Esophagus muscularis mucosa (tissue), 3 donors: ENCODE data around the gene ASAH2B.
"Not testable (repeated sequence)": the region's sequence is repeated elsewhere in the genome, so short reads cannot be mapped to it uniquely, and the experiment has no call there.

ENCODE experiments used
- CTCF ChIP-seq, 3 experiments: fragments of 200-600 bp in 2 of 3; fragments of 450-650 bp in 1 of 3; sonication (generic) in 2 of 3; IDR thresholded peaks; one replicate each; pipeline ENCODE4 v1.5.1; 2017 to 2019; ENCODE audit warnings: antibody characterized with exemption in 3 of 3, mild to moderate bottlenecking in 2 of 3, moderate library complexity in 1 of 3
- POLR2A ChIP-seq: fragments of 450-650 bp; IDR thresholded peaks from one replicate; pipeline ENCODE4 v1.6.1; 2017; ENCODE audit warnings: antibody characterized with exemption, moderate library complexity, mild to moderate bottlenecking, low read depth

GRCh38 chr10:50728112-50728511, 11.6 kb upstream of the ASAH2B start:
- not testable (repeated sequence) for TF ChIP-seq CTCF (IDR thresholded peaks at IDR 0.05); POLR2A
